GM23248 (cell line): ENCODE data around the gene LMF2.

Source experiments
- EZH2 ChIP-seq: fragments of 200-600 bp; sonication (generic); IDR thresholded peaks from 2 replicates; pipeline ENCODE4 v1.6.1; 2018; ENCODE audit warnings: antibody characterized with exemption, mild to moderate bottlenecking; ENCODE audit not compliant: insufficient read depth, poor library complexity, severe bottlenecking
- EZH2phosphoT487 ChIP-seq: fragments of 200-600 bp; sonication (generic); IDR thresholded peaks from 2 replicates; pipeline ENCODE4 v1.6.1; 2018; ENCODE audit warnings: antibody characterized with exemption, moderate library complexity, mild to moderate bottlenecking, low read depth; ENCODE audit not compliant: insufficient read depth

DNA sequence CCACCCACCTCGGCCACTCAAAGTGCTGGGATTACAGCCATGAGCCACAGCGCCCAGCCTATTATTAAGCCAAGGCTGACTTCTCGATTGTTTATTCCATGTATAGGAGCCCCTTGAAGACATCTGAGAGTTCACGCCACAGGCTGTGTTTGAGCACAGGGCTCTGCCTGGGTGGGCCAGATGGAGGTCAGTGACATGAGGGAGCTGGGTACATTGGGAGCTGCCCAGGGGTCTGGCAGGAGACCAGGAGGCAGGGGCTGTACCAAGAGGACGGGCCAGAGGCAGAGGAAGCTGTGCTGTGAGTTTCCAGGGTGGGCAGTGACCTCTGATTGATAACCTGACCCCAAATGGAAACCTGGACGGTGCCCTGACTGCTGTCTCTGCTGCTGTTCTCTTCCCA lies 5.4 kb downstream of the LMF2 start:
- TF ChIP-seq EZH2 (no peak), EZH2phosphoT487 (no peak)
